Stimulated activated naive CD4-positive, alpha-beta T cell treated with Interleukin-2 at 50 U/mL for 16 hours (primary cell): ENCODE results near the gene SLC29A3.

Experiments
- DNase-seq: peaks from one replicate; lab custom pipeline; 2025; lab: John Stamatoyannopoulos, UW

Gene SLC29A3

DNA sequence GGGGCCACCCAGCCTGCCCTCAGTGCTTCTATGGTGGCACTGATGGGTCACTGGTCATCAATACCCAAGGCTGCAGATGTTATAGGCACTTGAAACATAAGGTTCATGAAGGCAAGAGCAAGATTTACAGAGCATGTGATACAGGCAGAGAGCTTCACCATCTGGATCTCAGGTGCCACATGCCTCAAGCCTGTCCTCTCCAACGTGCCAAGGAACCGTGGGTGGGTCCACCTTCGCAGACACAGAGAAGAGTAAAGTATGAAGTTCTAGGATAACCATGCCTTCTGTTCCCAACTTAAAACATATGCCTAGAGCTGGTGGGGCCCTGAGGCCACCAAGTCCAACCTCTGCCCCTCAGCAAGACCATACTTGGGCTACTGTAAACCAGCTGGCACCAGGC is 51.0 kb downstream of the SLC29A3 start:
- no peak for DNase-seq

DNA sequence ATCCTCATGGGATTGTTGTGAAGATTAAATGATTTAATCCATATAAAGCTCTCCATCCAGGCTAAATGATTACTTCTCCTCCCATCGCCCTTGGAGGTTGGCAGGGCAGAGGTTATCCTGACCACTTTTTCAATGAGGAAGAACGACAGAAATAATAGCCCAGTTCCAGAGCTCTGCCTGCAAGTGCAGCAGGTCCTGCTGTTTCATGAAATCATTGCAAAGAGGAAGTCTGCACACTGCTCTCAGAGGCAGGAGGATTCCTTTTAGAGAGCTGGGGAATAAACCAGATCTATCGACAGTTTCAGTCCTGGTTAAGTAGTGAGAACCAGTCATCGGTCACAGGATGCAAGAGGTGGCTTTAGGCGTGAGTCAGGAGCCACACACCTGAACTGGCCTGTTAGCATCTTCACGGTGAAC is 52.7 kb downstream of the SLC29A3 start:
- no peak for DNase-seq

DNA sequence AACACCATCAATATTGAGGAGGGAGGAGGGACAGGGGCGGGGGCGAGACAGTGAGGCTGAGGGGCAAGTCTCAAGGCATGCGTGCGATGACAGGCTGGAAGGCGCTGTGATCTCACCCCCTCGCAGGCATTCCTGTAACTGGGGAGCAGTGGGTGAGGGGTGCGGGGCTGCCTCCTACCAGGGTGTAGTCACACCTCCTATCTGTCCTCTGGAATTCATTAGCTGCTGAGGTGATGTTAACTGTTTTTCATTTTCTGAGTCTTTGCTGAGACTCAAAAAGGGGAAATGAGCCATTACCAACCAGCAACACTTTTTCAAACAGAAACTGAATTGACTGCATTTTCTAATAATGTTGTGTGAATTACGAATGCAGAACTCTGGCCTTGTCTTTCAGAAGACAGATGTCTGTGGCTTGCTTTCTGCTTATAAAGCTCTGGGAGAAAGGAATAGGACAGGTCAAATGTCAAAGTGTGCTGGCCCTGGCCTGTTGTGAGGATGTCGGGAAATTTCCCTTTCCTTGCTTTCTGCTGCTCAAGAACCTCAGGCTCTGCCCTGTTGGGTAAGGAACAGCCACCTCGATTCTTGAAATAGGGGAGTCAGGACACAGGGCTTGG is 53.9 kb downstream of the SLC29A3 start:
- DNase-seq, result no peak

DNA sequence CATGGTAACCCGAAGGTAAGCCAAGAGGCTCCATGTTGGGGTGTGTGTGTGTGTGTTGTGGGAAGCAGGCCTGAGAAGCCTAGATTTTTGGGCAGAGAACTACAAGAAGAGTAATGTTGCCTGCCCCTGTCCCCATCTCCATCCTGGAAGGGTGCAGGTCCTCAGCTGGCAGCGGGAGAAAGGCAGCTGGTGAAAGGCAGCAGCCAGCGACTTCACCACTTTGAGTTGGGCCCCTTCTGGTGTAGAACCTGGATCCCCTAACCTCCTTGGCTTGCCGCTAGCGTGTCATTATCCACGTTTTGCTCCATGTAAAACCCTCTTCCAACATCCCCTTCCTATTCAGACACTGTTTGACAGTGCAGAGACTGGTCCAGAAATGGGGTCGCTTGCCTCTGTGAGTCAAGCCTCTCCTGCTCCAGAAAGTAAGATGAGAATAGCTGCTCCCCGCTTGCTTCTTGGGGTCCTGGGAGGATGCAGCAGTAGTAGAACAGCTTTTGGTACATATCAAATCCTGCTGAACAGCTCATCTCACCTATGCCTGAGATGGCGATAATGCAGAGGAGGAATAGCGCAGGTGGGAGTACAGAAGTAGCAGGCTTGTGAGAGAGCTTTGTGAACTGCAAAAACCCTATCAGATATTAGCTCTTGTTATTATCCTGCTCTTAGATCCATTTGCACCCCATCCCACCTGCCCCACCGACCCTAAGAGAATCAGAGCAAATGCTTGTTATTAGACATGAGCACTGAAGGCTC is 55.6 kb downstream of the SLC29A3 start:
- DNase-seq, result no peak

DNA sequence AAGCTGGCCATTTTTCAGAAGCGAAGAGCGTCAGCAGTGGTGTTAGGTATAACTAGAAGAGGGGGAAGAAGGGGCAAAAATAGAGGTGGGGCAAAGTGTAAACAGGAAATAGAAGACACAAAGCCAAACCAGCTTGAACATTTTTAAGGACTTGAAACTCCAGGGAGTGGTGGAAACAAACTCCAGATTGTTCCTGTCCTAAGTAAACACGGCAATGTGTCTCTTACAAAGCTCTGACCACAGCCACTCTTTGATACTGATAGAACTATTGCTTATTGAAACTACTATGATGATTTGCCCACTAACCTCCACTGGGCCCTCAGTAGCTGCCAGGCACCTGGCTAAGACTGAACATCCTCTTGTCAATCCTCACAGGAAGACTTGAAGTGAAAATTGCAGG is 56.9 kb downstream of the SLC29A3 start:
- no peak for DNase-seq

- no peak for DNase-seq
These were observed 59.5 kb downstream of the SLC29A3 start for GRCh38 chr10:71378336-71379117.

DNA sequence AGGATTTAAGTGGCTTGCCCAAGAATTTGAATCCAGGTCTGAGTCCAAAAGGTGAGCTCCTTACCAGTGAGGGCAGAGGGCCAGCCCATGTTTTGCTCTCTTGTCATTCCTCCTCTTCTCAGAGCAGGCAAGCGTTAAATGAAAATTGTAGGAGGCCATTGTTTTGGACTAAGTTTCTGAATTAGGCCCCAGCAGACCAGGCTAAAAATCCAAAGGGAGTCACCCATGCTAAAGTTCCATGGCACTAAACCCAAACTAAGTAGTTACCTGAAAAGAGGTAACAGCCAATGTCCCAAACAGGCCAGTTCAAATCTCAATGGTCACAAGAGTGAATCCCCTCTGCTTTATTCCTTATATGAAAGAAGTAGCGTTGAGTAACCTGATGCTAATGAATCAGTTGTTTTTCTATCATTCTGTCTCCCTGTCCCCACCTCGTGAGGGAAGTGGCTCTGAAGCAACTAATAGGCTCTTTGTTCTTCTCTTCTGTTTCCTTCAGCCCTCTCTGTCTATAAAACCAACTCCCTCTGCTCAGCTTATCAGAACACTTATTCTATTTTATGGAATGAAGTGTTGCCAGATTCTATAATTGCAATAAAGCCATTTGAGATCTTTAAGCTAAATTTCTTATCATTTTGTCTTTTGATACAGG is 60.2 kb downstream of the SLC29A3 start:
- no peak for DNase-seq

GRCh38 chr10:71380841-71381240 is 61.8 kb downstream of the SLC29A3 start:
- DNase-seq, result no peak

DNA sequence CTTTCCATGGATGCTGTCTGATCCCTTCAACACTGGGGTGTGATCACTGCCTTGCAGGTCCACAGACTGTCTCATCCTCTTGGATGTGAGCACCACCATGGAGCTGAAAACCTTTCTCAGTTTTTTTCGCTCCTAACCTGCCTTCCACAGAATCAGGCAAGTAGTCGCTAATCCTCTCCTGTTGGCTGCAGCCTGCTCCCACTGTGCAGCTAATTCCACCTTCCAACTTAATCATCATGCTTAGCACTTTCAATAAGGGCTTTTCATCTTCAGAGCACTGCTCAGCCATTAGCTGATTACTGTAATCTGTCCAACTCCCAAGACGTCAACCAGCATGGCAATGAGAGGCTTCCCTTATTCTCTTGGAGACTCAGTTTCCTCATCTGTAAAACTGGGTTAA is 62.6 kb downstream of the SLC29A3 start:
- DNase-seq, result no peak

GRCh38 chr10:71382028-71382427 is 63.0 kb downstream of the SLC29A3 start:
- no peak for DNase-seq

GRCh38 chr10:71382757-71383156 is 63.7 kb downstream of the SLC29A3 start:
- DNase-seq, result no peak

- peak; percentile 50 for DNase-seq
These were observed 65.1 kb downstream of the SLC29A3 start for GRCh38 chr10:71383972-71384687.

GRCh38 chr10:71388171-71388570 is 69.1 kb downstream of the SLC29A3 start:
- DNase-seq, result no peak

- DNase-seq, result no peak
These were observed 69.7 kb downstream of the SLC29A3 start for GRCh38 chr10:71388583-71389310.

DNA sequence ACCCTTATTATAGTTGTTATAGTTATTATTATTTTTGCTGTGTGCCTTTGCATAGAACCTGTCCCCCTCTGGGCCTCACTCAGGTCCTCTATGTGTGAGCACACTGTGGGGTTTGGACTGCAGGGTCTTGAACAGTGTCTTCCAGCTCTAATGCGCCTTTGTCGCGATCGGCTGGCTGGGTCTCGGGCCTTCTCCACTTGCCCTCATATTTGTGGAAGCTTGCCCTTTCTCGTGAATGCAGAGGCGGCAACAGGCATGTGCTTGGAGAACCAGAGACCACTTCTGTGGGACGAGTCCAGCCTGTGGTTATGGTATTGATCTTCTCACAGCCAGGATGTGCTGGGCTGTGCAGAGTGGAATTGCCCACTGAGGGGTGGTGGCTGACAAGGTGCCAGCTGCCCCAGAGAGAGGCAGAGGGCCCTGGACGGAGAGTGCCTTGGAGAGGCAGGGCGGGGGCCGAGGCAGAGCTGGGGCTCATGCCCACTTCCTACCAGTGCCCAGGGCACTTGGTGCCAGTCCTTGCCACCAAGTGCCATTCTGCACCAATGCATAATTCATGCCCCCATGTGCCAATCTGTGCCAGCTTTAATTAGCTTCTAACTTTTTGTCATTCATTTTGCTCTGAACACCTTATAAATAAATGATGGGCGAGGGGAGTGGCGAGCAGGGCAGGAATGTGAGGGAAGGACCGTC is 70.9 kb downstream of the SLC29A3 start:
- no peak for DNase-seq

DNA sequence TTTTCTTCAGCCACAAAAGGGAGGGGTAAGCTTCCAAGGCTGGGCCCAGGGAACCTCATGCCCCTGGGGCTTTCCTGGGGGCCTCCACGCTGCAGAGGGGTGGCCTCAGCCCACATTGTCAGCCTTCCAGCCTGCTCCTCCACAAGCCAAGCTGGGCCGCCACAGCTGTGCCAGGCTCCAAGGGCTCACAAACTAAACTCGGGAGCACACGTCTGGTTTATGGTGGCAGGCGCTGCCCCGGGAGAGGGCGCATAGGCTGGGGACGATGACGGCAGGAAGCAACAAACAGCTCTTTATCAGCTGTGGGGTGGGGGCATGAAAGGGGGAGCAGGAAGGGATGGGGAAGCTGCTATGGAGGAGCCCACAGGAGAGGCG is 71.4 kb downstream of the SLC29A3 start:
- no peak for DNase-seq

GRCh38 chr10:71390921-71391690 is 72.0 kb downstream of the SLC29A3 start:
- no peak for DNase-seq

DNA sequence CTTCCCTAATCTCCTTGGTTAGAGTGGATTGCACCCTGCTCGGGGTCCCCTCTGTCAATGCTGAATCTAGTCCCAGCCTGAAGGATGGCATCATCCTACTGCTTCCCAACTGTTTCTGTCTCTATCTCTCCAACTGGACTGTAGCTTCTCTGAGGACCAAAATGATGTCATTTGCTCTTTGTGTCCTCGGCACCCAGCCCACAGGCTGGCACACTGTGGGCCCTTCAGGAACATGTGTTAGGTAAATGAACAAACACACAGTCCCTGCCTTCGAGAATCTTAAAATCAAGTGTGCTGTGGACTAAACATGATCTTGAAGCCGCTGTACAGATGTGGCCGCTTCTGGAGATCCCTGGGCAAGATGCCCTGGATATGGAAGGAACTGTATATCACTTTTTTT is 72.6 kb downstream of the SLC29A3 start:
- DNase-seq, result no peak

- DNase-seq, result no peak
These were observed 73.2 kb downstream of the SLC29A3 start for GRCh38 chr10:71392292-71392691.
